Stimulated activated CD8-positive, alpha-beta memory T cell treated with anti-CD3 and anti-CD28 coated beads, Interleukin-12 subunit alpha, Interleukin-12 subunit beta, amount 100 ng/mL, for 1 hour (primary cell): Measurements from ENCODE around the gene LRRC8A.
A peak's percentile ranks its signal among the peaks of the same experiment; 100 is the strongest.
"Not testable (repeated sequence)": the region's sequence is repeated elsewhere in the genome, so short reads cannot be mapped to it uniquely, and the experiment has no call there.

Source experiments
- DNase-seq: peaks from one replicate; pipeline ENCODE4 v3.0.0-alpha.2; 2020; ENCODE audit warnings: low read depth

Gene LRRC8A

DNA sequence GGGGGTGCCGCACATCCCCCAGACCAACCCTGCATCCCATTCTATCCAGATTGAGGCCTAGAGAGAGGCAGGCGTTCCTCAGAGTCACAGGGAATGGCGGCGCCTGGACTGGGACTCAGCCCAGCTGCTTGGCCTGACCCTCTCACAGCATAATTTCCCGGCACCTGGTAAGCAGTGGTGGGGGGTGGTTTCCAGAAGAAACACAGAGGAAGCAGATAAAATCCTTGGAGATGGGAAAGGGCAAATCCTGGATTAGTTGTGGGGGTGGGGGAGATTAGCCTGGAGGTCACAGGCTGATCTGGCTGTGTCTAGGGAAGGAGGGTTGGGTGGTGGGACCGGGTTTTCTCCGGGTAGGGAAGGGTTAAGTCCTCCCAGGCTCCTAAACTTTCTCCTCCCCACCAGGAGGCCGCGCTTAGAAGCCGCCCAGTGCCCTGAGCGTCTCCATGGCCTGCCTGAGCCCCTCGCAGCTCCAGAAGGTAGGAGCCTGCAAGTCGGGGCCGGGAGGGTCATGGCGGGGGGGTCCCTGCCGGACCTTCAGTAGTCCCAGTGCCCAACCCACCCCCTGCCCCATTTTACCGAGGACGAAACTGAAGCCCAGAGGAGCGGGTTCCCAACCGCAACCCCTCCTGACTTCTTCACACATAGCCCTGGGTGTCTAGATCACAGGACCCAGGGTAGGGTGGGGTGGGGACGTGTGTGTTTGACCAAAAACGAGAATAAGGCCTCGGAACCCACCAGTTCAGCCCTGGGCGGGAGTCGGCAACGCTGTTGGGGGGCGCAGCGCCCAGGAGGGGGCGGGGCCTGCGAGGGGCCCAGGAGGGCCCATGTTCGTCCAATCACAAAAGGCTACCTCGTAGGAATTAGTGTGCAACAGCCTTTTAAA, 40.2 kb downstream of the LRRC8A start:
- DNase-seq: no peak

DNA sequence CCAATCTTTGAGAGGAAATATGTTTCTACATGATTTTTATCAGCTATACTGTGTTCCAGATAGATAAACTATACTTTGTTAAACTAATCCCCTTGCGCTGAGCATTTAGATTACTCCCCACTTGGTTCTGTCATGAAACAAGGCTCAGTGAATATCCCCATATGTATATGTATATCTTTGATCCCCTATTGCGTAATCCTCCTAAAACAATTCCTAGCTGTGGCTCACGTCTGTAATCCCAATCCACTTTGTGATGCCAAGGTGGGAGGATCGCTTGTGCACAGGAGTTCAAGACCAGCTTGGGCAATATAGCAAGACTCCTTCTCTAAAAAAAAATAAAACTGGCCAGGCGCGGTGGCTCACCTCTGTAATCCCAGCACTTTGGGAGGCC, 41.6 kb downstream of the LRRC8A start:
- DNase-seq: no peak

DNA sequence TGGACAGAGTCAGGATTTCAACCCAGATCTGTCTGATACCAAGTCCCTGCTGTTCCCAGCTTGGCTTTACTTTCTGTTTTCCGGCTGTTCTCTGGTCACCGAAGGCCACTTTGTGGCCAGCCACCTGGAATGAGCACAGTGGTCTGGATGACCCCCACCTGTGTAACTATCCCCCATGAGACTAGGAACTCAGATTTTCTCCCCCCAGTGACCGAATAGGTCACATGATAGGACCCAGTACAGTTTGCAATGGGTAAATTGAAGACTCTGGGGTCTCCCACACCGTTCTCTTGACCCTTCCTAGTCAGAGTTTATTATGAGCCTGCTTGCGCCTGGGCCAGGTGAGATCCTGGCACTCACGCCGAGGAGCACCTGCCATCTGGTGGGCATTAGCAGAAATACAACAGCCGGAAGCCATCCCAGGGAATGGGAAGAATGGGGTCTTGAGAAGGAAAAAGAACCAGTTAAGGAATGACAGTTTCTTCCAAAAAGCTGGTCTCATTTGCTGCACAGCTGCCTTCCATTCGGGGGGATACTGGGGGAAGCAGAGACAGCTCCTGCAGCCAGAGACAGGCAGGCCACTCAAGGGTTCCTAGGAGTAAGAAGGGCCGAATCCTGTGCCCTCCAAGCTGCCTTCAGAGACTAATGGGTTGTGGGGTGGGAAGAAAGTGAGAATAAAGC, 45.9 kb downstream of the LRRC8A start:
- DNase-seq: peak; percentile 37

DNA sequence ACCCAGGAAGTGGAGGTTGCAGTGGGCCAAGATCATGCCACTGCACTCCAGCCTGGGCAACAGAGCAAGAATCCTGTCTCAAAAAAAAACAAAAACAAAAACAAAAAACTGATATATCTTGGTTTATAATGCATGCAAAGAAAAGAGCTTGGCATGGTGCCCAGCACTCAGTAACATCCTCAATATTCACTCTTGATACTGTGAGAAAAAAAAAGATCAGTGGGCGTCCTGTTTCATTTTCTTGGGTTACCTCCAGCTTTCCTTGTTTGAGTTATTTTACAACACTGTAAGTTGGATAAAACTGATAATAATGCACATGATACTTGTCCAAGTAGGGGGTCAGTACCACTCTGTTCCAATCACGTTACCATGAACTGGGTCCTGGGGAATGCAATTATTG, 46.7 kb downstream of the LRRC8A start:
- no peak for DNase-seq

DNA sequence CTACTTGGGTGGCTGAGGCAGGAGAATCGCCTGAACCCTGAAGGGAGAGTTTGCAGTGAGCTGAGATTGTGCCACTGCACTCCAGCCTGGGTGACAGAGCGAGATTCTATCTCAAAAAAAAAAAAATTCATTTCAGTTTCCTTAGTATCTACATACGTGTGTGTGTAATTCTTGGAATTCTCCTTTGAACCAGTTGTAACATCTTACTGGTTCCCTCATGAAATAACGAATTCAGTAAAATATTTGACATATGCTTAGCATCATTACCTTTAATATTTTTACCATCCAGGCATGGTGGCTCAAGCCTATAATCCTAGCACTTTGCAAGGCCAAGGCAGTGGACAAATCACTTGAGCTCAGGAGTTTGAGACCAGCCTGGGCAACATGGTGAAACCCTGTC, 47.6 kb downstream of the LRRC8A start:
- no peak for DNase-seq

DNA sequence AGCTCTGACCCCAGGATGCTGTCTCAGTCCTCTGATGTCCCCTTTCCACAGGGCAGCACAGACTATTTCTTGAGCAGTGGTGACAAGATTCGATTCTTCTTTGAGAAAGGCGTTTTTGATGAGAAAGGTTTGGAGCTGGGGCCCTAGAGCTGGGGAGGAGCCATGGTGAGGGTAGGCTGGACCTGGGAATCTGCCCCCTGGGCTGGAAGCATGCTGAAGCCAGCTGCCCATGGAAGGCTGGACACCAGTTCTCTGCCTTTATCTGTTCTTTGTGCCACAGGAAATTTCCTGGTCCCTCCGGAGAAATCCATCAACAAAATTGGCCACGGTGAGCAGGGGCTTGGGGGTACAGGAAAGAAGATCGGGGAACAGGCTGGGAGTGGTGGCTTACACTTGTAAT, 51.8 kb downstream of the LRRC8A start:
- no peak for DNase-seq

DNA sequence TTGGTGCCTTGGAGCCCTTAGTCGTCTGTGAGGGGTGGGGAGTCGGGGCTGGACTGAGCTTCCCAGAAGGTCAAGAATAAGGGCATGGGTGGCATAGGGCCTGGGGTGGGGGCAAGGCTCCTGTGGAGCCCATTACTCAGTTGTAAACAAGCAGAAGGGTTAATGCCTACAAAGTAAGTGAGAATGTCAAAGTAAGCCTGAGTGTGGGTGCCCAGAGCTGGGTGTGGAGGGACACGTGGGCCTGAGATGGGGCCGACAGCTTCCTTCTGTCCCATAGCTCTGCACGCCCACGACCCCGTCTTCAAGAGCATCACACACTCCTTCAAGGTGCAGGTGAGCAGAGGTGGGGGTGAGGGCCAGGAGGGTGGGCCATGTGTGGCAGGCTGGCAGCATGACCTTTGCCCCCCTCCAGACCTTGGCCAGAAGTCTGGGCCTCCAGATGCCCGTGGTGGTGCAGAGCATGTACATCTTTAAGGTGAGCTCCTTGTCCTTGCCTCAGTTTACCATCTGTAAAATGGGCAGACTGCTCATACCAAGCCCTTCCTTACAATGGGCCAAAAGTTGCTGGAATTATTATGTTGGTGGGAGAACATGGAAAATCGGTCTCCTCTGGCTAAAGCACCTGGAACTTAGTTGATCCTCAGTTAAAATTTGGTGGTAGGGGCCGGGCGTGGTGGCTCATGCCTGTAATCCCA, 54.4 kb downstream of the LRRC8A start:
- DNase-seq: no peak

DNA sequence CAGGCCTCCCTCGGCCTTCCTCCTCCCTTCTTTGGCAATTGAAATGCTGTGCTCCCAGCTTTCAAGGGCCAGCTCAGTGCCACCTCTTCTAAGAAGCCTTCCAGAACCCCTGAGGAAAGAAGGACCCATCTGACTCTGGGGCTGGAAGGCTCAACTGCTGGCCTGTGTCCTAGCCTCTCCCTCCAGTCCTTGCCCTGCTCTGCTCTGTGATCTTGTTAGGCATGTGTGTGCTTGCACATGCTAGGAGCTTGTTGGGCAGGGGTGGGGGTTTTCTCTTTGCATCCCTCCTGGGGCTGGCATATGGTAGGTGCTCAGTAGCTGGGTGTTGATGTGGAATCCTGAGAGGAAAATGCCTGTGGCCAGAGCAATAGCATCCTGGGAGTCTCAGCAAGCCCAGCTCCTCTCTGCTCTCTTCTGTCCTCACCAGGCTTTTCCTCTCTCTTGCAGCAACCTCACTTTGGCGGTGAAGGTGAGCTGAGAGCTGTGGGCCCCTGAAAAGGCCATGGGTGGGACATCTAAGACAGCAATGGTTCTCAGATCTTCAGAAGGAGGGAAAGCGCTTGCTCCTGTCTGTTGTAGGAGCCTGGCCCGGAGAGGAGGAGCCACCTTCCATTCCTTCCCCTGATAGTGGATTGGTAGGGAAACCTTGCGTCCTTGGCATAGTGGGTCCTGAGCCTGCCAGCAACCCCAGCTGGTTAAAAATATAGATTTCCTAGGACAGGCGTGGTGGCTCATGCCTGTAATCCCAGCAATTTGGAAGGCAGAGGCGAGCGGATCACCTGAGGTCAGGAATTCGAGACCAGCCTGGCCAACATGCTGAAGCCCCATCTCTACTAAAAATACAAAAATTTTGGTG, 55.6 kb downstream of the LRRC8A start:
- no peak for DNase-seq

DNA sequence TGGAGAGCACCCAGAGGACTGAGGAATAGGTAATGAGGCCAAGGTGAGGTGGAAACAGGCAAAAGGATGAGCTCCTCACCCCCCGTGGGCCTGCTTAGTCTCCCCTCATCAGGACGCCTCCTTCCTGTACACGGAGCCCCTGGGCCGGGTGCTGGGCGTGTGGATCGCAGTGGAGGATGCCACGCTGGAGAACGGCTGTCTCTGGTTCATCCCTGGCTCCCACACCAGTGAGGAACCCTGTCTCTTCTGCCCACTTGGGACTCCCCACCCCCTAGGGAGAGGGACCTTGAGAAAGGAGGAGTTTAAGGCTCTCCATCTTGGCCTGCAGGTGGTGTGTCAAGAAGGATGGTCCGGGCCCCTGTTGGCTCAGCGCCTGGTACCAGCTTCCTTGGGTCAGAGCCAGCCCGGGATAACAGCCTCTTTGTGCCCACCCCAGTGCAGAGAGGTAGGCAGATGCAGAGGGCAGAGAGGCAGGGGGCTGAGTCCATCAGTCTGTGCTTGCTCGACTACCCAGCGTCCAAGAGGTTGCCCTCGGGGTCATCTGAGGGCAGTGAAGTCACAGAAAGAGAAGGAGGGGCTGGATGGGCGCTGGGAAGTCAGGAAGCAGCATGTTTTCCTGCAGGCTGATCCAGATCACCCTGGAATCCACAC, 58.5 kb downstream of the LRRC8A start:
- DNase-seq: no peak

DNA sequence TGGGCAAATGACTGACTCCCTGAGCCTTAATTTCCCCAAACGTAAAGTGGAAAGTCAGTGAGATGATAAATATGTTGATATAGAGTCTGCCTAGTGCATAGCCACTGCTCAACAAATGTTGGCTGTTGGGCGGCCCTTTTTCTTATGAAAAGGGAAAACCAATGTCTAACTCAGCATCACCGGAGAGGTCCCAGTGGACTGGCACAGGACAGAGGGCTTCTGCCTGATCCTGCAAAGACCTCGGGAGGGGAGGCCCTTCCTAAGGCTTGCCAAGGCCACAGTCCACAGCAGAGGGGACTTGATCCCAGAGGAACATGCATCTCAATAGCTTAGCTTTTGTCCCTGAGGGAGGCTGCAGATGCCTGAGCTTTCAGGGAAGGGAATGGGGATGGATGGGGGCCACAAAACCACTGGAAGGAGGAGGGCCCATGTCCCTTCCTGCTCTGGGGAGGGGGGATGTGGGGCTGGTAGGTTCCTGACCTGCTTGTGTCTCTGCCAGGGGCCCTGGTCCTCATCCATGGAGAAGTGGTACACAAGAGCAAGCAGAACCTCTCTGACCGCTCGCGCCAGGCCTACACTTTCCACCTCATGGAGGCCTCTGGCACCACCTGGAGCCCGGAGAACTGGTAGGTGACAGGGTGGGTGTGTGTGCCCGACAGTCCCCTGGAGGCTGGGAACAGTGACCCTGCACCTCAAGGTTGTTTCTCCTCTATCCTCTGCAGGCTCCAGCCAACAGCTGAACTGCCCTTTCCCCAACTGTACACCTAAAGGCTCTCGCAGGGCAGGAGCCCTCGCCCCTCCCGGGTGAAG, 59.2 kb downstream of the LRRC8A start:
- DNase-seq: no peak

DNA sequence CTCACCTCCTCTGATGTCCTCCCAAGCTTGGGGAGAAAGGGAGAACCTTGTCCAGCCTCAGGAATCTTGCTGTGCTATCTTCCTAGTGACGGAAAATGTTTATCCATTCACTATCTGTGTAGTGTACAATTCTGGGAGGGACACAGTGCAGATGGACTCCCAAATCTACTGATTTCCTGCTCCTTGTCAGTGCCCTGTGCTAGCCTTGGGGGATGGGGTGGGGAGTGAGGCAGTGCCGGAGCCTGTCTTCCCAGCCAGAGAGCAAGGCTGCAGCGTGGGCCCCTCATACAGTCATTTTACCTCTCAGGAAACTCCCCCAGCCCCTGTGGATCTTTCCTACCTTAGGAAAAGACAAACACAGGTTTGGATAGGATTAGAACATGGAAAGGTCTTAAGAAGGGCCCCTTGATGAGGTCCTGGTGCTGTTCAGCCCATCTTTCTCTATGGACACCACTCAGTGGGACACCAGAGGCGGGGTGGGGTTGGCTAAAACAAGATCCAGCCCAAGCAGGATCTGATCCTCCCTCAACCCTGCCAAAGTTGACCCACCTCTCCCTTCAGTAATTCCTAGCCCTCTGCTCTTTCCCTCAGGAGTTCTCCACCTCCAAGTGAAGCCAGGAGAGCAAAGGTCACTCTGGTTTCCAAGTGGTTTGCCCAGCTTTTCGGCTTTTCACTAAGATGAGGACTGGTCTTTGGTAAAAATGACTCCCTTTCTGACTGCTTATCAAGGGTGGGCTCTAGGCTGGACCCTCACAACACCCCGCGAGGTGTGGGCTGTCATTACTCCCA, 62.1 kb downstream of the LRRC8A start:
- no peak for DNase-seq

DNA sequence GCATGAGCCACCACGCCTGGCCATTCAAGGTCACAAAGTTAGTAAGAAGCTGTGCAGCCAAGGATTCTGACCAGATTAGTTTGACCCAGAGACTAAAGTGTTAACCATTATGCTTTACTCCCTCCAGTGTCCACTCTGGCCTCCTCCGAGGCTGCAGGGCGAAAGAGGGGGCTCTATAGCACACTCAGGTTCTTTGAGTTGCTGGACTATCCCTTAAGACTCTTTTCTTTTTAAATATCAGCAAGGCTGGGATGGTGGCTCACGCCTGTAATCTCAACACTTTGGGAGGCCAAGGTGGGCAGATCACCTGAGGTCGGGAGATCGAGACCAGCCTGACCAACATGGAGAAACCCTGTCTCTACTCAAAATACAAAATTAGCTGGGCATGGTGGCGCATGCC, 63.0 kb downstream of the LRRC8A start:
- DNase-seq: not testable (repeated sequence)

DNA sequence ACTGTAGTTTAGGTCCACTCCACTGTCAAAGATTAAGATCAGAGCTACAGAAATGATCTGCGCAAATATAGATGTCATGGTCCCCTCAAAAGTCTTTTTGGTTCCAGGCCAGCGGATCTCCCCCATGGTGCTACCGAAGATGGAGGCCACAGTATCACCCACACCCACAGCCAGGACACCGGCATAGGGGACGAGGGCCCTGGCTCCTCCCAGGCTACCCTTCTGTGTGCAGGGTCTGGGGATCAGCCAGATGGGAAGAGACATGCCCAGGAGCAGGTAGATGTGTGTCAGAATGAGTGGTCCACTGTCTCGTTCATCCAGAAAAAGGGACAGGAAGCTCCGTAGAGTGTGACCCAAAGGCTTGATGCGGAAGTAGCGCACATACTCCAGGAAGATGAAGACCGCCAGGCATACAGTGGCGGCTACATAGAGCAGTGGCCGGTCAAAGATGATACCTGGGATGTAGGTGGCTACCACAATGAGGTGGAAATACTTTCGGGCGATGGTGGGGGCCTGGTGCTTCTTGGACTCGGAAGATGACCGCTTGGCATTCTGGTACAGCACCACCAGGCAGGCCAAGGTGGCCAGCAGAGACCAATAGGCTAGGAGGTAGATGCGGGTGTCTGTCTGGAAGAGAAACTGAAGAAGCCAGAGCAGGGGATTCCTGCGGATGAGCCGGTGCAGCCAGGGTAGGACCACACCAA, 64.0 kb downstream of the LRRC8A start:
- no peak for DNase-seq

DNA sequence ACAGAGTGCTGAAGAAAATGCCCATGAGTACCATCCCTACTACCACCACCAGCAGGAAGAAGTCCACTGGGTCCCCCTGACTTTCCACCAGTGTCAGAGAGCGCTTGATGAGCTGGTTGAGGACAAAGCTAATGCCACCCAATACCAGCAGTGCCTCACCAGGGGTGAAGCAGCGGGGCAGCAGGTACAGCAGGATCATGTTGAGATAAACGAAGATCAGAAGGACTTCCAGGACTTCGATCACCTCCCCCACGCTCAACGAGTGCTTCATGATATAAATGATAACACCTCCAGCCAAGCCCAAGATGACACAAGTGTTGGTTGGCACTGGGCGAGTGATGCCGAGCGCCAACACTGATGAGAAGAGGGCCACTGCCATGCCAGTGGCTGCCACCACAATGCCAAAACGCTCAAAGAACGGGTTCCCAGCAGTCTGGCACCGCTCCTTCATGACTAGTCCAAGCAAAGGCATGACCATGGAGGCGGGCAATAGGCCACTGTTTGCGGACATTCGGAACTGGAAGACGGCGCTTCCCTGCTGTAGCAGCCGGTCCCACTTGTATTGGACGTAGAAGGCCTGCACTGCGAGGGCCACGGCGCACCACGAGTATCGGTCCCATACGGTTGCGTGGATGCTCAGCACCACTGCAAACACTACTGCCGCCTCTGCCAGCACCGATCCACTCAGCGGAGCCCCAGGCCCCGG, 64.8 kb downstream of the LRRC8A start:
- no peak for DNase-seq

DNA sequence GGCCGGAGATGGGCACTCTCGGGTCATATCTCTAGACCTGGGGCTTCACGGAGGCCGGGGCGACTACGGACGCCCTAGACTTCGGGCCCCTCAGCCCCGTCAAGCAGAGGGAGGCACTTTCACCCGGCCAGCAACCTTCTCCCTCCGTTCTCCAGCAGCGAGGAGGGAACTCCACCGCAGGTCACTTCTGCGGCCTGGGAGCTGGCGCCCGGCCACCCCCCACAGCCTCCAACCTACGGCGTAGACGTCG, 65.3 kb downstream of the LRRC8A start:
- DNase-seq: no peak

DNA sequence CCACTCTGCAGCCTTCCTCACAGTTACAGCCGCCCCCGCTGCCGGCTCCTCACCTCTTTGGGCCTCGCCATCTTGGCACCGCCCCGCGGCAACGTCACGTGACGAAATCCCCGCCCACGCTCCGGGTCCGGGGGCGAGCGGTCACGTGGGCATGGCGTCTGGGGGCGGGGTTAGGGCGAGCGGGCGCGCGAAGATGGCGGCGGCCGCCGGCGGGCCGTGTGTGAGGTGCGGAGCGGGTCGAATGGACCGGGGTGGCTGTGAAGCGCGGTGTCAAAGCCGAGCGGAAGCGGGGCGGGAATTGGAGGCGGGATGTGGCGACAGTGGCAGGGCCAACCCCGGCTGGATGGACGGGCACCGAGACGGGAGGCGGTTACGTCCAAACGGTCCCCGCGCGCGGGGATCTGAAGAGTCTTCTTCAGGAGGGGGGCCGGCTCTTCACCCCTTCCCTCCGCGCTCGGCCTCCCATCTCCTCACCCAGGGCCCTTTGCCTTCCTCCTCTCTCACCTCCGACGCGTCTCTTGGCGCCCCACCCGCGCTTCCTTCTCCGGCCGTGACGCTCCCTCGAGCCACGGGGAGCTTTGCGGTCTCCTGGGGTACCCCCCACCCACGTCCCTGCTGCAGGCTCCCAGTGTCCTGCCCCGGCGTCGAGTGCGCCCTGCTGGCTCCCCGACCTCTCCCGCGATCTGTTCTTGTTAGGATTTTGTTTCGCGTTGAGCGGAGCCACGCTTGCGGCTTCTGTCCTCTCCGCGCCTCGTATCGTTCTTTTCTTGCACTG, 65.8 kb downstream of the LRRC8A start, which contains the start of the genes DOLK and NUP188:
DOLK (minus strand) TSS at position 77 of the 775 bp plus-strand sequence. CDS start 300 bp downstream, outside the sequence.
NUP188 (plus strand) TSS at position 173 of the 775 bp plus-strand sequence; CDS start at position 194, 21 bp downstream.
- peak; percentile 98 for DNase-seq

DNA sequence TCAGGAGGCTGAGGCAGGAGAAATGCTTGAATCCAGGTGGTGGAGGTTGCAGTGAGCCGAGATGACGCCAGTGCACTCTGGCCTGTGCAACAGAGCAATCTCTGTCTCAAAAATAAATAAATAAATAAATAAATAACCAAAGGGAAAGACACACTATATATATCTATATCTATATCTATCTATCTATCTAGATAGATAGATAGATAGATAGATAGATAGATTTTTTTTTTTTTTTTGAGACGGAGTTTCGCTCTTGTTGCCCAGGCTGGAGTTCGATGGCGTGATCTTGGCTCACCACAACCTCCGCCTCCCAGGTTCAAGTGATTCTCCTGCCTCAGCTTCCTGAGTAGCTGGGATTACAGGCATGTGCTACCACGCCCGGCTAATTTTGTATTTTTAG, 79.5 kb downstream of the LRRC8A start:
- DNase-seq: not testable (repeated sequence)
